ENCODE data around the gene CEP112. TPM values are rescaled to one million over a fixed set of nuclear protein-coding genes. Genes with fewer than 3 reads are reported as not detected.

The CEP112 gene
- total and polyA plus RNA-seq, 2 of the 4 experiments (the other 2 are of a cell fraction) = 2.5 to 5.6 TPM

GRCh38 chr17:65998675-65999074 lies 193.3 kb downstream of the CEP112 start:
- no peaks in the 10 kb centered on the region for H4K20me1 ChIP-seq (ENCODE audit: insufficient read depth, low read length)
- no peak overlapping the region for H3K56ac ChIP-seq (ENCODE audit: extremely low read depth, insufficient read depth, low read length)
- no peak overlapping the region for H3K4me3 ChIP-seq (ENCODE audit: insufficient read depth, low read depth, low read length)
- H3K18ac ChIP-seq (ENCODE audit: low read depth, low read length) = no peak overlapping the region
- H3K4ac ChIP-seq (ENCODE audit: low read depth, low read length) = no peak overlapping the region
- H3K79me1 ChIP-seq (ENCODE audit: low read depth in 1 of 2, low read length in 2 of 2) = no peaks in the 10 kb centered on the region
- no peak overlapping the region for H3K4me2 ChIP-seq (ENCODE audit: low read depth, low read length)
- no peak overlapping the region for H2BK5ac ChIP-seq (ENCODE audit: low read depth, low read length, poor library complexity, severe bottlenecking)
- H3K27me3 ChIP-seq (ENCODE audit: control insufficient read depth, insufficient read depth, low read length) = no peaks in the 10 kb centered on the region
- no peak overlapping the region for H2AFZ ChIP-seq (replicated peaks; ENCODE audit: low read length, poor library complexity)
- ATAC-seq (ENCODE audit: low read depth) = no peak
- no peak overlapping the region for H4K8ac ChIP-seq (ENCODE audit: low read depth in 2 of 2, low read length in 2 of 2)
- POLR2A ChIA-PET (ENCODE audit: unreplicated experiment) = no interaction called here
- no peaks in the 10 kb centered on the region for H3K36me3 ChIP-seq (ENCODE audit: control insufficient read depth, insufficient read depth, low read length)
- H3K9me1 ChIP-seq (ENCODE audit: insufficient read depth, low read length) = no peaks in the 10 kb centered on the region
- CTCF ChIA-PET = no interaction called here
- no peak overlapping the region for H3K14ac ChIP-seq (replicated peaks; ENCODE audit: low read depth, low read length)
- no peak overlapping the region for H3K9ac ChIP-seq (ENCODE audit: low read depth, low read length)
- H2BK20ac ChIP-seq (ENCODE audit: low read depth, low read length) = no peak overlapping the region
- no peak for DNase-seq
- no peak overlapping the region for H3K23ac ChIP-seq (ENCODE audit: low read depth, low read length)
- intact Hi-C loops (cut with micrococcal nuclease) (no loop called here), dilution Hi-C loops (cut with HindIII; ENCODE audit: low sequenced_read_pairs, unreplicated experiment) (no loop called here), in situ Hi-C loops (cut with MboI; ENCODE audit: low sequenced_read_pairs) (no loop called here)
- H2AK9ac ChIP-seq (replicated peaks; ENCODE audit: low read depth, low read length, poor library complexity) = no peak overlapping the region
- H2AK5ac ChIP-seq (ENCODE audit: low read depth, low read length) = no peak overlapping the region
- no peak for TF ChIP-seq MAZ (IDR thresholded peaks at IDR 0.05; ENCODE audit: borderline replicate concordance, low read depth, low read length)
- no peak for TF ChIP-seq MXI1 (IDR thresholded peaks at IDR 0.05; ENCODE audit: borderline replicate concordance, low read depth, low read length)
- no peak for TF ChIP-seq RFX5 (IDR thresholded peaks at IDR 0.05; ENCODE audit: low read depth, low read length)
- TF ChIP-seq RAD21 (IDR thresholded peaks at IDR 0.05; ENCODE audit: low read length) = no peak
- no peak for TF ChIP-seq MAFK (IDR thresholded peaks at IDR 0.05; ENCODE audit: low read depth, low read length)
- no peak for TF ChIP-seq SMC3 (IDR thresholded peaks at IDR 0.05; ENCODE audit: low read depth, low read length)
- no peak for TF ChIP-seq RCOR1 (IDR thresholded peaks at IDR 0.05; ENCODE audit: insufficient replicate concordance, low read length)
- TF ChIP-seq USF2 (IDR thresholded peaks at IDR 0.05; ENCODE audit: low read depth, low read length) = no peak
- TF ChIP-seq CEBPB (IDR thresholded peaks at IDR 0.05; ENCODE audit: low read depth, low read length) = no peak
- no peak for TF ChIP-seq FOS (IDR thresholded peaks at IDR 0.05; ENCODE audit: low read depth, low read length)
- no peak for TF ChIP-seq ELK1 (IDR thresholded peaks at IDR 0.05; ENCODE audit: borderline replicate concordance, low read depth, low read length)
- WGBS, 2 experiments (ENCODE audit: extremely low coverage in 2 of 2, insufficient read length in 1 of 2) = no CpG with 5 or more reads among the region's 3 CpGs
- BruUV-seq (replicated peaks) = no TSS peak
- no peak overlapping the region for H3K27ac ChIP-seq (ENCODE audit: insufficient read depth, low read length)
- H2BK120ac ChIP-seq (ENCODE audit: low read depth, low read length) = no peak overlapping the region
- no peak overlapping the region for H2BK15ac ChIP-seq (ENCODE audit: low read depth, low read length)
- H4K91ac ChIP-seq (ENCODE audit: insufficient read depth, low read depth, low read length) = no peak overlapping the region
- no peaks in the 10 kb centered on the region for H3K9me3 ChIP-seq (ENCODE audit: control insufficient read depth, insufficient read depth, low read length)
- H4K5ac ChIP-seq (ENCODE audit: low read depth, low read length) = no peak overlapping the region
- H3K4me1 ChIP-seq (ENCODE audit: control insufficient read depth, insufficient read depth, low read length) = no peaks in the 10 kb centered on the region

Data from IMR-90 (cell line).